ENCODE results near the gene CFAP77.

CFAP77 gene

DNA sequence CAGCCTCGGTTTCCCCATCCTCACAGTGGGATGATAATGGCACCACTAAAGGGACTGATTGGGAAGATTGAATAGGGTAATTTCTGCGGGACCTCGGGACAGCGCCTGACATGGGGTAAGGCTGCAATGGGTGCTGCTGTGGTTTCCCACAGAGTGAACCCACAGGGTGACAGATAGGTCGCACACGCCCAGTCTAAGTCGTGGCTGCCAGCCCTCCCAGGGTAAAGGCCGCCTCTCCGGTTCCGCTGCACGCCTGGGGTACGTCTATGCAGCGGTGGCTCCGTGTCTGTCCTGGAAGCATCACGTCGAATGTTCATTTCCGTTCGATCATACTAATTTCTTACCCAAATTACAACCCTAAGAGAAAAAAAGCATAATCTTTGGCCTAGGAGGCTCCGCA is 631 bp downstream of the CFAP77 start:
- no peak for DNase-seq

- DNase-seq, result peak; percentile 91
Observed at GRCh38 chr9:132411091-132411508, 1.1 kb downstream of the CFAP77 start.

DNA sequence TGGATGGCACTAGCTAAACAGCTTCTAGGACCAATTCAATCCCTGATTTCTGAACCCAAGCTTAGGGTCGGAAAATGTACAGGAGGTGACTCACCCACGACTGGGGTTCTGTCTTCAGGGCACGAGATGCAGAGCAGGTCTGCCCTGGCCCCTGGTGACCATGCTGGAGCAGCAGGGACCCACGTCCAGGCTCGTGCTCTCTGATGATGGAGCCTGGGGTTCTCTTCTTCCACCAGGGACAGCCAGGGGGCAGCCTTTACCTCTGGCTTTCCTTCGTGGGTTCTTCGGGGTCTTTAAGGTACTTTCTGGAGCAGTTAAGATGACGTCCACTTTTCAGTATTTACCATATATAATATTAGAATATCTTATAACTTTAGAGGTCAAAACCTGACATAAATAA is 2.1 kb downstream of the CFAP77 start:
- DNase-seq, result peak; percentile 55

DNA sequence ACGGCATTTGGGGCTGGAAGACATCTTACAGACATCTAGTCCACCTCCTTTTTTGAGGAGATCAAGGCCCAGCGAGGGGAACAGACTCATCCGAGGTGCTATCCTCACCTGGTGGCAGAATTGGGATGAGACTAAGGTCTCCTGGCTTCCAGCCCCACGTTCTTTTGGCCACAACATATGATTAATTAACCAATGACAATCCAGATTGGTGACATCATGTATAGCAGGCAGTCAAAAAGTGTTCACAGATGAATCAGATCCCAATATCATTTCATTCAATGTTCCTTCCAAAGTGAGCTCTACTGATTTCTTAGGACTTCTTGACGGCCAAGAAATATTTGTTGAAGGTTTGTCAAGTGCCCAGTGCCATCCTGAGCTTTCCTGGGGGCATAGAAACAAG is 3.9 kb downstream of the CFAP77 start:
- no peak for DNase-seq

DNA sequence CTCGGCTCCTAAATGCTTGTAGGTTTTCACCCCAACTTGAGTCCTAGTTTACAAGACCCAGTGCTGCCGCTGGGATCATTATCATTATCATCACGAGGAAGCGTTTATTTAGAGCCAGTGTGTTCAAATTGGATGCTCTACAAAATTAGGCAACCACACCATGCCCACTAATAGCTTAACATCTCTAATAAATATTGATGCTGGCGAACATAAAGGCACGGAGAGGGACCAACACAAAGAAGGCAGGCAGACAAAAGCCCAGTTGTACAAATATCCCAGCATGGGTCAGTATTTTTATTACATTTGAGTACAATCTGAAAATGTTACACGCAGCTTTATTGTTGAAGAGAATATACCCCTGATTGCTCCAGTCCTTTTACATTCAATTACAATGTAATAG is 4.7 kb downstream of the CFAP77 start:
- no peak for DNase-seq

DNA sequence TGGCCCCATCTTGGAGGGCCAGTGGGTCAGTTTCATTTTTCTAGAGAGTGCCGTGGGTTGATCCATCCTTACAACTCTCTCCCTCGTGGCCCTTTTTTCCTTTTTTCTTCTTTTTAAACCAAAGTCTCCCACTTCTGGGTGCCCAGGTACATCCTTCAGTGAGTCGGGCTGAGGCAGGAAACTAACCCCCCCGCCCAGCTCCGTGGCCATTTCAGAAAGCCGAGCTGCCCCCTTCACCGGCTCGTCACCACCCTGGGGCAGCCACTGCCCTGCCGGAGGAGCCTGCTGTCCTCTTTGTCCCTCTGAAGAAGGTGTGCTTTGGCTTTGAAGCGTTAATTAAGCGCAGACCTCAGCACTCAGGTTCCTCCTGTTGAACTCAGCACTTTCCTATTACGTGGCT is 5.2 kb downstream of the CFAP77 start:
- no peak for DNase-seq

GRCh38 chr9:132418726-132419363 is 8.8 kb downstream of the CFAP77 start:
- no peak for DNase-seq

- DNase-seq, result no peak
Observed at GRCh38 chr9:132422574-132422973, 12.6 kb downstream of the CFAP77 start.

- no peak for DNase-seq
Observed at GRCh38 chr9:132423503-132423902, 13.5 kb downstream of the CFAP77 start.

DNA sequence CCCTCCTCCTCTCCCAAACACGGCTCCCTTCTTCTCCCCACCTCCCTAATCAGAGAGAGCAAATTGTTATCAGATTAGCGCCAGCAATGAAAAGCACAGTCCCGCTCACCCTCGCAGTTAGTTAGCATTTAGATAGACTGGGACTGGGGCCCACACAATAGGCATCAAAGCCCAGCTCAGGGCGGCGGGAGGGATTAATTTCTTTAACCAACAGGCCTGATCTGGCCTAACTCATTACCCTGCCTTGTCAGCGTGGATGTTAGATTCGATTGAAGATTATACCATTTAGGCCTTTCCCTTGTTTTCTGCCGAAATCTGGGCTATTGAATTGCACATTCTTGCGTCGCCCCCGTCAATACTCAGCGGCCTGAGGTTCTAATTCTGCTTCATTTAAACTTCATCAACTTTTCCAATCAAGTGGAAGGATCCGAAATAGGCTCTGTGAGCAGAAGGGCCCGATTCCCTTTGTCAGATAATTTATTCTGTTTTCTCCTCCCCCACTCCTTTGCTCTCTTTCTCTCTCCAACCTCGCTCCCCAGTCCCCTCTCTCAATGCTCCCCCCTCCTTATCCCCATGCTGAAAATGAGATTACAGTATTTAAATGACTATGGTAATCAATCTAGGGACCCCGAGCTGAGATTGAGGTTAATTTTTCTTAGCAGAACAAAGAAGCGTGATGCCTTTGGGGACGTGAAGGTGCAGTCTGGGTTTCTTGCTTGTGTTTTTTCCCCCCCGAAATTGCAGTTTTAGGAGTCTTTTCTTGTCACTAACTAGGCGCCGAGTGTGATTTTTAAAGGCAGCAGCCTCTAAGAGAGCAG is 15.1 kb downstream of the CFAP77 start:
- DNase-seq, result no peak

- DNase-seq, result no peak
Observed at GRCh38 chr9:132425675-132426062, 15.7 kb downstream of the CFAP77 start.

GRCh38 chr9:132426639-132427414 is 16.8 kb downstream of the CFAP77 start:
- DNase-seq, result no peak

DNA sequence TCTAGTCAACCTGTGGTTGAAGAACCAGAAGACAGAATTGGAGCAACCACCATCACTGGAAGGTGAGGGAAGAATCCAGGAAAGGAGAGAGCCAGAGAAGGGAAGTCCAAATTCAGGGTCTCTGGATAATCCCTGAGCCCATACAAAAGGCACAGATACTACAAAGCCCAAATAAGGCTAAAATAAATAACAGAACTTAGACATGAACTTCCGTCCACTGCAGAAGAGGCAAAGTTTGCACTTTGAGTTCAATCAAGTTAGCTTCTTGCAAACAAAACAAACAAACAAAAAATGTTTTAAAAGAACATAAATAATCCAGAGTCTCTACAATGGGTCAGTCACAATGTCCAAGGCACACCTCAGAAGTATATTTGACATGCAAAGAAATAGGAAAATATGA is 21.0 kb downstream of the CFAP77 start:
- no peak for DNase-seq

DNA sequence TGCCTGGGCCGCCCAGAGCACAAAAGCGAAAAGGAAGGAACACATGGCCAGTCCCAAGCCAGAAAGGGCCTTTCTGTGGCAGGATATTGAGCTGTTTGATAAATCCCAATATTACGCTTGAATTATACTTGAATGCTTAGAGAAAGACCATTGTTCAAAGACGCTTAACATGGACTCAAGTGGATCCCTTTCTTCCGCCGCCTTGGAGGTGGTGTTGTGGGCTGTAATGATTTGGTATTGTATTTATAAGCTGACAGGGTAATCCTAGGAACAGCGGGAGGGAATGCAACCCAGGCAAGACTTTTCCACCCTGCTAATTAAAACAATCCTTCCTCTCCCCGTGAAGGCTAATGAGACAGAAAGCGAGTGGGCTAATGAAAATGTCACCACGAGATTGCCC is 24.9 kb downstream of the CFAP77 start:
- no peak for DNase-seq

DNA sequence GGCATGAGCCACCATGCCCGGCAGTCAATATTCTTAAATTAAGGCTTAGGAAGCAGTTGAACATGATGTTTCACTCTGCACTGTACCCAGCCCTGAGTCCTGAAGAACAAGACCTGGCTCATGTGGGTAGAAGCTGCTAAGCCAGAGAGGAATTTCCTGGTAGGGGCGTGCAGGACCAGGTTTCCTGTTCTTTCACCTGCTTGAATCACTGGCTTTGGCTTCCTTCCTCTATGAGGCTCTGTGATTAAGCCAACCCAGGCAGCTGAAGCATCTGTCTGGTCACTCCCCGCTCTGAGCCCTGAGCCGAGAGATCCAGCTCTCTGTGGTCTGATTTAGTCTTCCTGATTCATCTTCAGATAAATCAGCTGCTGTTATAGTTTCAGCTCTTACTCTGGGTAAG is 29.1 kb downstream of the CFAP77 start:
- no peak for DNase-seq

- DNase-seq, result no peak
Observed at GRCh38 chr9:132440735-132441134, 30.7 kb downstream of the CFAP77 start.

DNA sequence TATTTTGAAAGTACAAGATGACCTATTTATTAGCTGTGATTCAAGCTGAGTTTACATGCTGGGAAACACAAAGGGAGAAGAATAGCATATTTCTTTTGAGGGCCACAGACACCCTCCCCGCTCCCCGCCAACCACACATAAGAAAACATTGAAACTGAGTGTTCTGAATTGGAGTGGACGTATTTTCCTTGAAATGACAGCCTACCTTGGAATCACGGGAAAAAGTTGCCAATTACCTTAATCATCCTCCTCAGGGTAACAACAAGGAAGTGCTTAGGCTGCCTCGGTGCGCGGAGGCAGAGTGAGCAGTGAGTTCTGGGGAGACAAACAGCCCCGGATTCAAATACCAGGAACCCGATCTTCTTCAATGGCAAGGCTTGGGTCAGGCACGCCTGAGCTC is 31.4 kb downstream of the CFAP77 start:
- DNase-seq, result no peak

DNA sequence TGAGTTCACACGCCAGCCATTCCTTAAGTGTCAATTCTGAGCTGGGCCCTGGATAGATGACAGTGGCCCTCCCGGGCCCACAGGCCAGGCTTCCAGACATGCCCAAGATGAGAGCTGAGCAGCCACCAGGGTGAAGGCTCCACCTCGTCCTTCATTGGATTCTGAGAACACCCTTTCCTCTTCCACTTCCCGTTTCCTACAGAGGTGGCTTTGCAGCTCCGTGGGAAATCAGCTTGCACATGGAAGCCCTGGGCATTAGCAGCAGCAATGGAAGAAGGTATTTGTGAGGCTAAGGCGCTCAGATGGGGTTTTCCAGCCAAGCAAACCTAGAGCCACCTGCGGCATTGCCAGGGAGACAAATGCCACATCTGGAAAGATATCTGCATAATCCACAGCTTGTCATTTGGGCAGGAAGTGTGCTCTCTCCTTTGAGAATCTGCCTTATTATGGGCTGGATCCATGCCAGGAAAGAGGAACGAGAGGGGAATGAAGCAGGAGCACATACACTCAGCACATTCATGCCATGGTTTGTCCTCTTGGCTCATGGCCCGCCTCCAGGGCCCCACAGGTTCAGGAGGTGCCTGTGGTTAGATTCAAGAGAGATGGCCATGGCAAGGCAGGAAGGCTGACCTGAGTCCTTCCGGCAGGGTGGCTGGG is 34.1 kb downstream of the CFAP77 start:
- no peak for DNase-seq

GRCh38 chr9:132446887-132447286 is 36.9 kb downstream of the CFAP77 start:
- no peak for DNase-seq

GRCh38 chr9:132447346-132447745 is 37.3 kb downstream of the CFAP77 start:
- DNase-seq, result no peak

GRCh38 chr9:132447902-132448301 is 37.9 kb downstream of the CFAP77 start:
- no peak for DNase-seq

GRCh38 chr9:132451276-132451675 is 41.3 kb downstream of the CFAP77 start:
- no peak for DNase-seq

GRCh38 chr9:132456241-132456640 is 46.2 kb downstream of the CFAP77 start:
- DNase-seq, result no peak

All from 8988T (cell line).